Activated CD4-positive, CD25-positive, alpha-beta regulatory T cell treated with anti-CD3 and anti-CD28 coated beads, Interleukin-2, amount 50 U/mL, for 72 hours (primary cell): ENCODE data around the gene FARP1.

Experiments
- DNase-seq: peaks from one replicate; pipeline ENCODE4 v3.0.0; 2021

FARP1 gene

GRCh38 chr13:98339684-98340425 is 197.0 kb downstream of the FARP1 start:
- no peak for DNase-seq

GRCh38 chr13:98342953-98343352 is 200.1 kb downstream of the FARP1 start:
- no peak for DNase-seq

GRCh38 chr13:98343461-98343860 is 200.6 kb downstream of the FARP1 start:
- DNase-seq, result no peak

- no peak for DNase-seq
Measured at GRCh38 chr13:98344392-98344791, 201.5 kb downstream of the FARP1 start.

GRCh38 chr13:98345107-98345935 is 202.4 kb downstream of the FARP1 start:
- DNase-seq, result no peak

- DNase-seq, result no peak
Measured at GRCh38 chr13:98346904-98347636, 204.2 kb downstream of the FARP1 start.

- no peak for DNase-seq
Measured at GRCh38 chr13:98347756-98348155, 204.9 kb downstream of the FARP1 start.

GRCh38 chr13:98348466-98349200 is 205.7 kb downstream of the FARP1 start:
- DNase-seq, result no peak

- DNase-seq, result no peak
Measured at GRCh38 chr13:98349731-98350305, 206.9 kb downstream of the FARP1 start.

GRCh38 chr13:98350746-98351330 is 207.9 kb downstream of the FARP1 start:
- no peak for DNase-seq

- no peak for DNase-seq
Measured at GRCh38 chr13:98351636-98352035, 208.7 kb downstream of the FARP1 start.

GRCh38 chr13:98352226-98352625 is 209.3 kb downstream of the FARP1 start:
- DNase-seq, result no peak

GRCh38 chr13:98353750-98354149 is 210.9 kb downstream of the FARP1 start:
- no peak for DNase-seq

GRCh38 chr13:98358937-98359336 is 216.0 kb downstream of the FARP1 start:
- no peak for DNase-seq

GRCh38 chr13:98360545-98360944 is 217.7 kb downstream of the FARP1 start:
- DNase-seq, result no peak

- no peak for DNase-seq
Measured at GRCh38 chr13:98363326-98363725, 220.4 kb downstream of the FARP1 start.

- DNase-seq, result no peak
Measured at GRCh38 chr13:98364179-98364578, 221.3 kb downstream of the FARP1 start.

GRCh38 chr13:98364647-98365046 is 221.8 kb downstream of the FARP1 start:
- no peak for DNase-seq

GRCh38 chr13:98365302-98365701 is 222.4 kb downstream of the FARP1 start:
- DNase-seq, result no peak

GRCh38 chr13:98366010-98366409 is 223.1 kb downstream of the FARP1 start:
- no peak for DNase-seq

- no peak for DNase-seq
Measured at GRCh38 chr13:98366443-98366842, 223.5 kb downstream of the FARP1 start.

- no peak for DNase-seq
Measured at GRCh38 chr13:98366959-98367358, 224.1 kb downstream of the FARP1 start.
